Bronchial epithelial cell (primary cell): ENCODE data around the gene EHBP1. TPM values are rescaled to one million over a fixed set of nuclear protein-coding genes. Genes with fewer than 3 reads are reported as not detected.
"Not testable (repeated sequence)": the region's sequence is repeated elsewhere in the genome, so short reads cannot be mapped to it uniquely, and the experiment has no call there.

Source experiments
- DNase-seq: peaks from one replicate; pipeline ENCODE4 v3.0.0-alpha.2; 2010; ENCODE audit warnings: low read depth
- FAIRE-seq: peaks from 2 replicates; lab custom pipeline; 2011; peaks lifted over from hg19 to GRCh38; lab: Jason Lieb, UNC
- H3K27me3 ChIP-seq: 2 replicates; pipeline ENCODE4 v1.5.1; 2011; ENCODE audit warnings: low read length; ENCODE audit not compliant: control insufficient read depth, insufficient read depth
- H3K36me3 ChIP-seq: 2 replicates; pipeline ENCODE4 v1.5.1; 2011; ENCODE audit warnings: low read length; ENCODE audit not compliant: control insufficient read depth, insufficient read depth
- H3K4me3 ChIP-seq: 2 replicates; pipeline ENCODE4 v1.5.1; 2011; ENCODE audit warnings: mild to moderate bottlenecking, low read depth, low read length, control low read depth
- total RNA-seq: library from RNA; depleted of rRNA; stranded (reverse); fragments of >200 nt; gene quantifications from 2 replicates; pipeline ENCODE4 v1.2.1, GENCODE V29; 2014
- TF ChIP-seq, protein P1 (sequence below): IDR thresholded peaks from 2 replicates; pipeline ENCODE4 v1.5.1; 2011; ENCODE audit warnings: mild to moderate bottlenecking, moderate library complexity, low read length, control low read depth, inconsistent platforms; ENCODE audit not compliant: insufficient read depth, severe bottlenecking

The EHBP1 gene
- total RNA-seq, 1 donor from 2014 or later = 132 TPM

DNA sequence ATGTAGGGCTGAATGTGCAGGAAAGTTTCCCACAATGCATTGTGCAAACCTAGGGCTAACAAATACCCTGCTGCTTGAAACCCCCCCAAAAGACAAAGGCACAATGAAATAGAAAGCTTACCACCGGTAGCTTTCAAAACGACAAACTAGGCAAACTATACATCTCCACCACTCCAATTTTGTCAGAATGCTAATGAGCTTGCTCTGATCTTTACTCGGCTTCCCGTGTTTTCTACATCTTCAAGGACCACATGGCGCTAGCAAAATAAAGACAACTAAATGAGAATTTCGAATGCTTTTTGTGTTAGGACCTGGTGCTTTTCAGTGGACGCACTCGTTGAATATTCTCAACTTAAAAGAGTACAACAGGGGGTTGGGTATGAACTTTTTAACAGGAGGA lies 307.9 kb downstream of the EHBP1 start:
- H3K27me3 ChIP-seq = no peaks in the 10 kb centered on the region
- DNase-seq (no peak), FAIRE-seq (no peak)
- H3K36me3 ChIP-seq = peaks cover 4% of the 10 kb centered on the region
- H3K4me3 ChIP-seq = no peak overlapping the region
- TF ChIP-seq, protein P1, sequence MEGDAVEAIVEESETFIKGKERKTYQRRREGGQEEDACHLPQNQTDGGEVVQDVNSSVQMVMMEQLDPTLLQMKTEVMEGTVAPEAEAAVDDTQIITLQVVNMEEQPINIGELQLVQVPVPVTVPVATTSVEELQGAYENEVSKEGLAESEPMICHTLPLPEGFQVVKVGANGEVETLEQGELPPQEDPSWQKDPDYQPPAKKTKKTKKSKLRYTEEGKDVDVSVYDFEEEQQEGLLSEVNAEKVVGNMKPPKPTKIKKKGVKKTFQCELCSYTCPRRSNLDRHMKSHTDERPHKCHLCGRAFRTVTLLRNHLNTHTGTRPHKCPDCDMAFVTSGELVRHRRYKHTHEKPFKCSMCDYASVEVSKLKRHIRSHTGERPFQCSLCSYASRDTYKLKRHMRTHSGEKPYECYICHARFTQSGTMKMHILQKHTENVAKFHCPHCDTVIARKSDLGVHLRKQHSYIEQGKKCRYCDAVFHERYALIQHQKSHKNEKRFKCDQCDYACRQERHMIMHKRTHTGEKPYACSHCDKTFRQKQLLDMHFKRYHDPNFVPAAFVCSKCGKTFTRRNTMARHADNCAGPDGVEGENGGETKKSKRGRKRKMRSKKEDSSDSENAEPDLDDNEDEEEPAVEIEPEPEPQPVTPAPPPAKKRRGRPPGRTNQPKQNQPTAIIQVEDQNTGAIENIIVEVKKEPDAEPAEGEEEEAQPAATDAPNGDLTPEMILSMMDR = no peak

DNA sequence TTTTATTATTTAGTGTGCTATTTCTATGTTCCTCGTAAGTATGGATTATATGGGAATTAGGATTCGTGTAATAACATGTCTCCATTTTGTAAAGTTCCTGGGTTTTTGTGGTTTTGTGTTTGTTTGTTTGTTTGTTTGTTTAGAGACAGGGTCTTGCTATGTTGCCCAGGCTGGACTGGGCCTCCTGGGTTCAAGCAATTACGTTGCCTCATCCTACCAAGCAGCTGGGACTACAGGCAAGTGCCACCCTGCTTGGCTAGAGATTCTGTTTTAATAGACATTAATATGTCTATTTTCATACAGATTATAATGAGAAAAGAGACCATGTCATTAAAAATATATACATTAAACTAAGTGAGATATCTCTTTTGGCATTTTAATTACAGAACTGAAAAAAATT lies 309.9 kb downstream of the EHBP1 start:
- DNase-seq (no peak), FAIRE-seq (no peak)
- peaks cover 4% of the 10 kb centered on the region for H3K36me3 ChIP-seq
- H3K27me3 ChIP-seq = no peaks in the 10 kb centered on the region
- H3K4me3 ChIP-seq = no peak overlapping the region
- TF ChIP-seq, protein P1 = no peak

DNA sequence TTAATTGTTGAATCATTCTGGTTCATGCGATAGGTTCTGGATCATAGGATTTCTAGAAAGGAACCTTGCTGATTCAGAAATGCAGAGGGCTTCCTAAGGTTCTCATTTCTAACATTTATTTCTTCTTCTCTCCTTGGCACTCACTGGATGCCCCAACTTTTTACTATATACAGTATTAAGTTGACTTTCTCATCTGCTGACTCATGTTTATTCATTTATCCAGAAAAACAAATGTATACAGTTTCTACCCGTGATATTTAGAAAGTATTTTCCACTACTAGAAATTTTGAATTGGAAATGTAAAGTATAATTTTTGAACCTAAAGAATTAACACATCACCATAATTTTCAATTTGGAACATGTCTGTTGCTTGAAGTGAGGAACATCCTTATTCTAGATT lies 312.9 kb downstream of the EHBP1 start:
- no peak for DNase-seq
- H3K4me3 ChIP-seq = no peak overlapping the region
- no peaks in the 10 kb centered on the region for H3K27me3 ChIP-seq
- H3K36me3 ChIP-seq = peaks cover 3% of the 10 kb centered on the region
- TF ChIP-seq, protein P1 = no peak
- no peak for FAIRE-seq

DNA sequence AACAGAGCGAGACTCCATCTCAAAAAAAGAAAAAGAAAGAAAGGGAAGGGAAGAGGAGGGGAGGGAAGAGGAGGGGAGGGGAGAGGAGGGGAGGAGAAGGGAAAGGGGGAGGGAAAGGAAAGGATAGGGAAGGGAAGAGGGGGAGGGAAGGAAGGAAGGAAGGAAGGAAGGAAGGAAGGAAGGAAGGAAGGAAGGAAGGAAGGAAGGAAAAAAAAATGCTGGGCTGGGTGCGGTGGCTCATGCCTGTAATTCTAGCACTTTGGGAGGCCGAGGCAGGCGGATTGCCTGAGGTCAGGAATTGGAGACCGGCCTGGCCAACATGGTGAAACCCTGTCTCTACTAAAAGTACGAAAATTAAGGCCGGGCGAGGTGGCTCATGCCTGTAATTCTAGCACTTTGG lies 314.2 kb downstream of the EHBP1 start:
- H3K4me3 ChIP-seq, H3K36me3 ChIP-seq: not testable (repeated sequence)

DNA sequence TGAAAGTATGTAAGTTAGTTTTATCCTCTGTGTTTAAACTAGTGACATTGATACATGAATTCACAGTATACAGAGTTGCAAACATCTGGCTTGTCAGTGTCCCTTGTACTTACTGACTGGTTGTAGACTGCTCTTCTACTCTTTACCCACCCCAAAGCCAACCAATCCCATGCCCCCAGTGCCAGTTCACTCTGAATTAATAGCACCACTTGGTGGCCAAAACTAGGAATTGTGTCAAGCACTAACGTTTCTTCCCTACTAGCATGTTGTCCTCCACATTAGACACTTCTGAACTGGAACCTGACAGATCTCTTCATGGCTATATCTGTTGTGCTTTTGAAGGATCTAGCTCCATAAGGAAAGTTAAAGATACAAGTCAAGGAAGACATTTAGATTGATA lies 317.9 kb downstream of the EHBP1 start:
- FAIRE-seq = no peak
- H3K4me3 ChIP-seq = no peak overlapping the region
- peaks cover 2% of the 10 kb centered on the region for H3K36me3 ChIP-seq
- no peaks in the 10 kb centered on the region for H3K27me3 ChIP-seq
- peak; percentile 51 for DNase-seq
- TF ChIP-seq, protein P1 = peak; percentile 34

More for the DNA sequence above, 314.2 kb downstream of the EHBP1 start:
- DNase-seq, H3K27me3 ChIP-seq, FAIRE-seq: not testable (repeated sequence)

DNA sequence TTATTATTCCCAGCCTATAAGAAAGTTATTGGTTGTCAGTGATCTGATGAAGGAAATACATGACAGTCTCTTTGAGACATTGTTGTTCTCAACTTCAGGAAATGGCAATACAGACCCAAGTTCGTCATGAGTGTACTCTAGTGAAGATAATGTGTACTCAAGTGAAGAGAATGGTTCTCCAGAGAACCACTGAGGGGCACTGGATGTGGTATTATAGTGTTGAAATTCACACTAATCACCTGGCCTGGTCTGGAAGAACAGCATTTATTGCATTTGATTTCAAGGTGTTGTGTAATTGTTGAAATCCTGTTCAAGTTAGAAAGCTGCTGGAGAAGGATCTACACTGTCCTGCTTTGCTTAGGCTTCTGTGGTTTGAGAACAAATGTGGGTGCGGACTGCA lies 321.7 kb downstream of the EHBP1 start:
- Histone ChIP-seq H3K36me3 (peaks cover 2% of the 10 kb centered on the region), H3K27me3 (no peaks in the 10 kb centered on the region), H3K4me3 (no peak overlapping the region)
- DNase-seq (no peak), FAIRE-seq (no peak)
- TF ChIP-seq, protein P1 = no peak
